Caco-2 (cell line): ENCODE data around the gene FLT3LG. TPM values are rescaled to one million over a fixed set of nuclear protein-coding genes. Genes with fewer than 3 reads are reported as not detected.

Source experiments
- BruUV-seq: library from RNA; stranded (reverse); fragments of 400-500 nt; replicated peaks from 2 replicates; lab custom pipeline; 2021; lab: Mats Ljungman, UMichigan
- CTCF ChIA-PET: fragments of 300-600 bp; sonication (Branson Sonifier 250); formaldehyde crosslinking; loops from one replicate; lab custom pipeline; 2022; ENCODE audit warnings: antibody characterized with exemption; lab: Charles Lee
- POLR2A ChIA-PET: fragments of 300-600 bp; sonication (Branson Sonifier 250); formaldehyde crosslinking; loops from one replicate; lab custom pipeline; 2022; ENCODE audit warnings: antibody characterized with exemption; lab: Charles Lee
- DNase-seq, 2 experiments: peaks; one replicate each; pipeline versions ENCODE4 v3.0.0 to v3.0.0-alpha.2; 2020 to 2022
- H3K27me3 ChIP-seq: replicated peaks from 2 replicates; pipeline ENCODE4 v1.6.0; 2011; ENCODE audit warnings: low read length; ENCODE audit not compliant: control insufficient read depth, insufficient read depth
- H3K36me3 ChIP-seq: 2 replicates; pipeline ENCODE4 v1.5.1; 2011; ENCODE audit warnings: low read length; ENCODE audit not compliant: control insufficient read depth, insufficient read depth
- H3K4me1 ChIP-seq: fragments of 250-450 bp; sonication (Bioruptor Pico); 2 replicates; pipeline ENCODE4 v1.5.1; 2020; ENCODE audit warnings: mild to moderate bottlenecking
- H3K4me3 ChIP-seq: 2 replicates; pipeline ENCODE4 v1.5.1; 2011; ENCODE audit warnings: low read depth, mild to moderate bottlenecking, control low read depth, low read length
- H3K9me3 ChIP-seq: fragments of 250-450 bp; sonication (Bioruptor Pico); 2 replicates; pipeline ENCODE4 v1.5.1; 2020; ENCODE audit warnings: mild to moderate bottlenecking, moderate library complexity
- H3K27ac Mint-ChIP-seq: one replicate; pipeline ENCODE4 v1.8.0; 2022; ENCODE audit warnings: mixed read lengths; ENCODE audit not compliant: unreplicated experiment
- H3K27me3 Mint-ChIP-seq: one replicate; pipeline ENCODE4 v1.8.0; 2022; ENCODE audit warnings: mixed read lengths; ENCODE audit not compliant: insufficient read depth, unreplicated experiment
- H3K36me3 Mint-ChIP-seq: one replicate; pipeline ENCODE4 v1.8.0; 2022; ENCODE audit warnings: mild to moderate bottlenecking, mixed read lengths; ENCODE audit not compliant: insufficient read depth, unreplicated experiment
- H3K4me1 Mint-ChIP-seq: one replicate; pipeline ENCODE4 v1.8.0; 2022; ENCODE audit warnings: low read depth, mixed read lengths; ENCODE audit not compliant: unreplicated experiment
- H3K4me3 Mint-ChIP-seq: one replicate; pipeline ENCODE4 v1.8.0; 2022; ENCODE audit warnings: mild to moderate bottlenecking, moderate library complexity, mixed read lengths; ENCODE audit not compliant: unreplicated experiment
- H3K9me3 Mint-ChIP-seq: one replicate; pipeline ENCODE4 v1.8.0; 2022; ENCODE audit warnings: mixed read lengths; ENCODE audit not compliant: unreplicated experiment
- intact Hi-C: fragments of 100-400 bp; cut with micrococcal nuclease; formaldehyde crosslinking; loops from one replicate; pipeline ENCODE4 v1.10.0; 2022; ENCODE audit not compliant: unreplicated experiment
- total RNA-seq: library from RNA; stranded (reverse); gene quantifications from 2 replicates; pipeline ENCODE4 v1.2.3, GENCODE V29; 2022
- TF ChIP-seq, protein P1 (sequence below), 2 experiments: fragments of 200-600 bp in 1 of 2; IDR thresholded peaks; 1 replicate in 1 of 2; 2 replicates in 1 of 2; pipeline versions ENCODE4 v1.5.1 to v1.8.0; 2011 to 2022; ENCODE audit warnings: antibody characterized with exemption in 1 of 2, control low read depth in 1 of 2, inconsistent platforms in 1 of 2, low read depth in 1 of 2, low read length in 1 of 2, mild to moderate bottlenecking in 1 of 2, moderate library complexity in 1 of 2; ENCODE audit not compliant: insufficient read depth in 1 of 2, severe bottlenecking in 1 of 2, unreplicated experiment in 1 of 2

FLT3LG gene
- total RNA-seq, 1 experiment from 2014 or later = 2.1 TPM

DNA sequence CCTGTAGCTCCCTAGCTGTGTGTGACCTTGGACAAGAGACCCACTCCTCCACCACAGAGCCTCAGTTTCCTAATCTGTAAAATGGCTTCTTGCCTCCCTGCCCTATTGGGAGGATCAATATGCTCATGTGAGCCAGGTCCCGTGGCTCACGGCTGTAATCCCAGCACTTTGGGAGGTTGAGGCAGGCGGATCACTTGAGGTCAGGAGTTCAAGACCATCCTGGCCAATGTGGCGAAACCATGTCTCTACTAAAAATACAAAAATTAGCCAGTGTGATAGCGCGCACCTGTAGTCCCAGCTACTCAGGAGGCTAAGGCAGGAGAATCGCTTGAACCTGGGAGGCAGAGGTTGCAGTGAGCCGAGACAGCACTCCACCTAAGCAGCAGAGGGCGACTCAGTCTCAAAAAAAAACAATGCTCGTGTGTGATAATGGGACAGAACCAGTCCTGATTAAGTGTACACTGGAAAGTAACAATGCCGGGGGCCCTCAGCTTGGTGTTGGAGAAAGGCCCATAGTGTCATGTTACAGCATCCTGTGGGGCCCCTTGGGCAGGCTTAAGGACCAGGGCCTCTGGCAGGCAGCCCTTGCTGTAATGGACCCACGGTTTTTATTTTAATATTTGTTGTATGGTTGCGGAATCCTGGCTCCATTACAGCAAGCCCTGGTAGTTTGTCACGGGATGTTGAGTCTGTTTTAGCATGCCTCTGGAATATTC is 29.0 kb downstream of the FLT3LG start:
- ChIA-PET POLR2A (interaction anchor here (1.1 kb wide), 1 partner anchor 137 kb away, joined by 4 read pairs; the partner anchor contains the start of gene RRAS), CTCF (interaction anchor here (0.5 to 3.8 kb wide), 6 partner anchors 18 to 388 kb away, joined by 3 to 41 read pairs (median 3); no protein-coding TSS in a partner anchor)
- no peak overlapping the region for H3K27ac Mint-ChIP-seq
- Histone ChIP-seq H3K27me3 (no peaks in the 10 kb centered on the region), H3K9me3 (no peaks in the 10 kb centered on the region), H3K4me3 (no peak overlapping the region), H3K36me3 (peaks cover 10% of the 10 kb centered on the region), H3K4me1 (peaks cover 5% of the 10 kb centered on the region; the same call in 1 of the 2 replicates)
- intact Hi-C loops = no loop called here
- peaks cover 32% of the 10 kb centered on the region for H3K36me3 Mint-ChIP-seq
- TF ChIP-seq, protein P1, sequence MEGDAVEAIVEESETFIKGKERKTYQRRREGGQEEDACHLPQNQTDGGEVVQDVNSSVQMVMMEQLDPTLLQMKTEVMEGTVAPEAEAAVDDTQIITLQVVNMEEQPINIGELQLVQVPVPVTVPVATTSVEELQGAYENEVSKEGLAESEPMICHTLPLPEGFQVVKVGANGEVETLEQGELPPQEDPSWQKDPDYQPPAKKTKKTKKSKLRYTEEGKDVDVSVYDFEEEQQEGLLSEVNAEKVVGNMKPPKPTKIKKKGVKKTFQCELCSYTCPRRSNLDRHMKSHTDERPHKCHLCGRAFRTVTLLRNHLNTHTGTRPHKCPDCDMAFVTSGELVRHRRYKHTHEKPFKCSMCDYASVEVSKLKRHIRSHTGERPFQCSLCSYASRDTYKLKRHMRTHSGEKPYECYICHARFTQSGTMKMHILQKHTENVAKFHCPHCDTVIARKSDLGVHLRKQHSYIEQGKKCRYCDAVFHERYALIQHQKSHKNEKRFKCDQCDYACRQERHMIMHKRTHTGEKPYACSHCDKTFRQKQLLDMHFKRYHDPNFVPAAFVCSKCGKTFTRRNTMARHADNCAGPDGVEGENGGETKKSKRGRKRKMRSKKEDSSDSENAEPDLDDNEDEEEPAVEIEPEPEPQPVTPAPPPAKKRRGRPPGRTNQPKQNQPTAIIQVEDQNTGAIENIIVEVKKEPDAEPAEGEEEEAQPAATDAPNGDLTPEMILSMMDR (IDR thresholded peaks at IDR 0.05; ENCODE audit: insufficient read depth in 1 of 2, low read depth in 1 of 2, low read length in 1 of 2, severe bottlenecking in 1 of 2, unreplicated experiment in 1 of 2) = peak; percentile 65 to 76
- H3K4me3 Mint-ChIP-seq = no peak overlapping the region
- H3K9me3 Mint-ChIP-seq = no peaks in the 10 kb centered on the region
- H3K4me1 Mint-ChIP-seq = peaks cover 7% of the 10 kb centered on the region
- H3K27me3 Mint-ChIP-seq = no peaks in the 10 kb centered on the region
- BruUV-seq = no TSS peak
- DNase-seq = peak; percentile 69 to 73

- no peaks in the 10 kb centered on the region for H3K9me3 Mint-ChIP-seq
- Histone ChIP-seq H3K4me1 (no peaks in the 10 kb centered on the region; the same call in 1 of the 2 replicates), H3K27me3 (no peaks in the 10 kb centered on the region), H3K9me3 (no peaks in the 10 kb centered on the region), H3K36me3 (peaks cover 5% of the 10 kb centered on the region), H3K4me3 (no peak overlapping the region)
- H3K27ac Mint-ChIP-seq = no peak overlapping the region
- ChIA-PET POLR2A (interaction anchor here (1.1 kb wide), 1 partner anchor 137 kb away, joined by 4 read pairs; the partner anchor contains the start of gene RRAS), CTCF (interaction anchor here (0.5 to 3.8 kb wide), 3 partner anchors 43 to 387 kb away, joined by 3 to 41 read pairs (median 27); no protein-coding TSS in a partner anchor)
- peaks cover 6% of the 10 kb centered on the region for H3K4me1 Mint-ChIP-seq
- TF ChIP-seq, protein P1 (IDR thresholded peaks at IDR 0.05; ENCODE audit: insufficient read depth in 1 of 2, low read depth in 1 of 2, low read length in 1 of 2, severe bottlenecking in 1 of 2, unreplicated experiment in 1 of 2) = no peak
- H3K36me3 Mint-ChIP-seq = peaks cover 27% of the 10 kb centered on the region
- no TSS peak for BruUV-seq
- intact Hi-C loops = no loop called here
- no peaks in the 10 kb centered on the region for H3K27me3 Mint-ChIP-seq
- H3K4me3 Mint-ChIP-seq = no peak overlapping the region
- no peak for DNase-seq
Observed at GRCh38 chr19:49503582-49503962, 29.6 kb downstream of the FLT3LG start.

DNA sequence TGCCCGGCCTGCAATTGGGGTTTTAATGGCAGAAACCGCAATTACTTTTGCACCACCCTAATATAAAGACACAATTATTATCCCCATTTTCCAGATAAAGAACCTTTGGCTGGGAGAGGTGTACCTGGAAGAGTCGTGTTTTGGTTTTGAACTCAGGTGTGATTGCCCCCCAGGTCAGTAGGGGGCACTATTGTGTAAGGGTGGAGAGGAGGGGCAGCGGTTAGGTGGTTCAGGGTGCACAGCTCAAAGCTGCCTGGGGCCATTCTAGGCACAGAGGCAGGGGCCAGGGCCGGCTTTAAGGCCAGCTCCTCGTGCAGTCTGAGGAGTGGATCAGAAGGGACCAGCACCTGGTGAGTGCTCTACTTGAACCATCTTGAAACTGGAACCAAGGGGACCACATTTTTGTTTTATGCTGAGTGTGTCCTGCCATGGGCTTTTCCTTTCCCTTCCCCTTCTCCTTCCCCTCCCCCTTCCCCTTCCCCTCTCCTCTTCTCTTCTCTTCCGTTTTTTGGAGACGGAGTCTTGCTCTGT is 32.6 kb downstream of the FLT3LG start:
- no peaks in the 10 kb centered on the region for H3K36me3 Mint-ChIP-seq
- Histone ChIP-seq H3K36me3 (no peaks in the 10 kb centered on the region), H3K9me3 (no peaks in the 10 kb centered on the region), H3K27me3 (no peaks in the 10 kb centered on the region), H3K4me3 (no peak overlapping the region), H3K4me1 (peaks cover 2% of the 10 kb centered on the region; the same call in 1 of the 2 replicates)
- H3K27me3 Mint-ChIP-seq = no peaks in the 10 kb centered on the region
- TF ChIP-seq, protein P1 (IDR thresholded peaks at IDR 0.05; ENCODE audit: insufficient read depth in 1 of 2, low read depth in 1 of 2, low read length in 1 of 2, severe bottlenecking in 1 of 2, unreplicated experiment in 1 of 2) = peak; percentile 93 to 96
- no peaks in the 10 kb centered on the region for H3K9me3 Mint-ChIP-seq
- CTCF ChIA-PET = interaction anchor here (0.5 to 3.3 kb wide), 10 partner anchors 11 to 260 kb away, joined by 3 to 62 read pairs (median 4); no protein-coding TSS in a partner anchor
- H3K27ac Mint-ChIP-seq = no peak overlapping the region
- POLR2A ChIA-PET = interaction anchor here (1.0 kb wide), 1 partner anchor 40 kb away, joined by 6 read pairs; no protein-coding TSS in a partner anchor
- H3K4me3 Mint-ChIP-seq = no peak overlapping the region
- H3K4me1 Mint-ChIP-seq = peaks cover 7% of the 10 kb centered on the region
- DNase-seq = peak; percentile 84
- no TSS peak for BruUV-seq
- intact Hi-C loops = loop anchor here (1.0 kb wide), 3 partner anchors 41 to 174 kb away; no protein-coding TSS in a partner anchor
